PC-3 (cell line): Measurements from ENCODE around the gene IFIT1. TPM values are rescaled to one million over a fixed set of nuclear protein-coding genes. Genes with fewer than 3 reads are reported as not detected.
A peak's percentile ranks its signal among the peaks of the same experiment; 100 is the strongest.

Experiments used
- ATAC-seq: fragments of 200-7000 bp; cut with Tn5 transposase; 2 replicates; pipeline ENCODE4 v1.9.1; 2020; ENCODE audit warnings: mild to moderate bottlenecking, moderate library complexity
- BruUV-seq: library from RNA; stranded (reverse); fragments of 400-500 nt; replicated peaks from 2 replicates; lab custom pipeline; 2021; lab: Mats Ljungman, UMichigan
- CTCF ChIA-PET: fragments of 300-600 bp; sonication (Branson Sonifier 250); formaldehyde crosslinking; loops from one replicate; lab custom pipeline; 2022; ENCODE audit warnings: antibody characterized with exemption; lab: Charles Lee
- POLR2A ChIA-PET: fragments of 300-600 bp; sonication (Branson Sonifier 250); formaldehyde crosslinking; loops from one replicate; lab custom pipeline; 2022; ENCODE audit warnings: antibody characterized with exemption; ENCODE audit not compliant: unreplicated experiment; lab: Charles Lee
- DNase-seq: peaks from one replicate; pipeline ENCODE4 v3.0.0-alpha.2; 2015
- H2AFZ ChIP-seq: fragments of 300-600 bp; sonication (generic); 2 replicates; pipeline ENCODE4 v1.6.0; 2016; ENCODE audit warnings: antibody characterized with exemption, low read length
- H3F3A ChIP-seq: fragments of 300-600 bp; sonication (generic); one replicate; pipeline ENCODE4 v1.6.0; 2017; ENCODE audit warnings: antibody characterized with exemption, low read length, control low read depth, mild to moderate bottlenecking; ENCODE audit not compliant: unreplicated experiment
- H3K27ac ChIP-seq: fragments of 300-600 bp; sonication (generic); 2 replicates; pipeline ENCODE4 v1.5.1; 2016; ENCODE audit warnings: mild to moderate bottlenecking, low read length
- H3K27me3 ChIP-seq: fragments of 300-600 bp; sonication (generic); 2 replicates; pipeline ENCODE4 v1.6.1; 2016; ENCODE audit warnings: low read length, mixed read lengths
- H3K36me3 ChIP-seq: fragments of 300-600 bp; sonication (generic); 2 replicates; pipeline ENCODE4 v1.6.1; 2016; ENCODE audit warnings: low read depth, mixed run types, low read length, mixed read lengths
- H3K4me1 ChIP-seq: fragments of 300-600 bp; sonication (generic); 2 replicates; pipeline ENCODE4 v1.5.1; 2016; ENCODE audit warnings: low read length; ENCODE audit not compliant: insufficient read depth
- H3K4me2 ChIP-seq: fragments of 300-600 bp; sonication (generic); 2 replicates; pipeline ENCODE4 v1.6.0; 2016; ENCODE audit warnings: low read length
- H3K4me3 ChIP-seq: fragments of 300-600 bp; sonication (generic); 2 replicates; pipeline ENCODE4 v1.5.1; 2016; ENCODE audit warnings: mild to moderate bottlenecking, low read length, mixed read lengths
- H3K79me2 ChIP-seq: fragments of 300-600 bp; sonication (generic); 2 replicates; pipeline ENCODE4 v1.6.1; 2017; ENCODE audit warnings: low read length, mixed read lengths
- H3K9ac ChIP-seq: fragments of 300-600 bp; sonication (generic); 2 replicates; pipeline ENCODE4 v1.6.0; 2016; ENCODE audit warnings: mild to moderate bottlenecking, low read length
- H3K9me2 ChIP-seq: fragments of 300-600 bp; sonication (generic); replicated peaks from 2 replicates; pipeline ENCODE4 v1.6.1; 2016; ENCODE audit warnings: mixed run types, low read length, mixed read lengths
- H3K9me3 ChIP-seq: fragments of 300-600 bp; sonication (generic); 2 replicates; pipeline ENCODE4 v1.6.1; 2016; ENCODE audit warnings: low read length, mixed read lengths
- H4K20me1 ChIP-seq: fragments of 300-600 bp; sonication (generic); 2 replicates; pipeline ENCODE4 v1.6.1; 2016; ENCODE audit warnings: low read length, mixed read lengths
- EZH2 ChIP-seq: fragments of 300-600 bp; sonication (generic); IDR thresholded peaks from one replicate; pipeline ENCODE4 v1.6.1; 2017; ENCODE audit warnings: antibody characterized with exemption, mild to moderate bottlenecking, low read length; ENCODE audit not compliant: unreplicated experiment
- EZH2phosphoT487 ChIP-seq: fragments of 300-600 bp; sonication (generic); IDR thresholded peaks from 2 replicates; pipeline ENCODE4 v1.6.1; 2018; ENCODE audit warnings: mild to moderate bottlenecking, antibody characterized with exemption, low read length, borderline replicate concordance
- intact Hi-C: fragments of 100-400 bp; cut with micrococcal nuclease; formaldehyde crosslinking; loops from 2 replicates; pipeline ENCODE4 v1.9.0; 2023
- total RNA-seq: library from RNA; depleted of rRNA; stranded (reverse); fragments of >200 nt; gene quantifications from 2 replicates; pipeline ENCODE4 v1.2.3, GENCODE V29; 2014
- TF ChIP-seq, protein P1 (sequence below): fragments of 300-600 bp; sonication (generic); conservative IDR thresholded peaks from 2 replicates; pipeline ENCODE4 v1.5.1; 2017; ENCODE audit warnings: antibody characterized with exemption, low read depth, mild to moderate bottlenecking, low read length

The IFIT1 gene
- total RNA-seq, 1 experiment from 2014 or later = 19.6 TPM

DNA sequence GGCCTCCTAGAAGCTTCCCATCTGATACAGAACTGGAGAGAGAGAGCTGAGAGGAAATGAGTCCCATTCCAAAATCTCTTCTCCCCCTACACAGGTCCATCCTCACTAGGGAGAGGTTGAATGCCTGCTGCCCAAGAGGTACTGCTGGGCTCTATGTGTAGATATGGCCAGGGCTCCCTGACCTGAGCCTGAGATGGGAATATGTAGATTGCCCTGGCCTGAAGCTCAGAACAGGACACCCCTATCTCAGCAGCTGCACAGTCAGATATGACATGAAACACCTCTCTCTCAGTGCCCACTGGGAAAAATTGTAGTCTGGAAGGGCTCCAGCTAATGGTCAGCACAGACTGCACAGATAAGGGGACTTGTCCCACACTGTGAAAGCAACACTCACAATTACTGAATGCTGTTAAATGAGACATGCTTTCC lies 17.7 kb upstream of the IFIT1 start:
- Histone ChIP-seq H3K79me2 (no peaks in the 10 kb centered on the region), H3K36me3 (no peaks in the 10 kb centered on the region), H3K9me3 (no peaks in the 10 kb centered on the region), H3K4me1 (peaks cover 33% of the 10 kb centered on the region), H3F3A (no peaks in the 10 kb centered on the region), H2AFZ (0 out of 2 replicates have a peak overlapping the region, but pooled peaks have one; percentile 17), H4K20me1 (no peaks in the 10 kb centered on the region), H3K27me3 (no peaks in the 10 kb centered on the region), H3K9me2 (no peaks in the 10 kb centered on the region), H3K4me2 (peak overlapping the region; percentile 65), H3K9ac (no peak overlapping the region; the same call in 1 of the 2 replicates), H3K4me3 (no peak overlapping the region), H3K27ac (peak overlapping the region; percentile 85)
- CTCF ChIA-PET = no interaction called here
- POLR2A ChIA-PET = interaction anchor here (0.8 kb wide), 1 partner anchor 11 kb away, joined by 3 read pairs; no protein-coding TSS in a partner anchor
- no TSS peak for BruUV-seq
- ATAC-seq (no peak; the same call in 1 of the 2 replicates), DNase-seq (no peak)
- TF ChIP-seq, protein P1, sequence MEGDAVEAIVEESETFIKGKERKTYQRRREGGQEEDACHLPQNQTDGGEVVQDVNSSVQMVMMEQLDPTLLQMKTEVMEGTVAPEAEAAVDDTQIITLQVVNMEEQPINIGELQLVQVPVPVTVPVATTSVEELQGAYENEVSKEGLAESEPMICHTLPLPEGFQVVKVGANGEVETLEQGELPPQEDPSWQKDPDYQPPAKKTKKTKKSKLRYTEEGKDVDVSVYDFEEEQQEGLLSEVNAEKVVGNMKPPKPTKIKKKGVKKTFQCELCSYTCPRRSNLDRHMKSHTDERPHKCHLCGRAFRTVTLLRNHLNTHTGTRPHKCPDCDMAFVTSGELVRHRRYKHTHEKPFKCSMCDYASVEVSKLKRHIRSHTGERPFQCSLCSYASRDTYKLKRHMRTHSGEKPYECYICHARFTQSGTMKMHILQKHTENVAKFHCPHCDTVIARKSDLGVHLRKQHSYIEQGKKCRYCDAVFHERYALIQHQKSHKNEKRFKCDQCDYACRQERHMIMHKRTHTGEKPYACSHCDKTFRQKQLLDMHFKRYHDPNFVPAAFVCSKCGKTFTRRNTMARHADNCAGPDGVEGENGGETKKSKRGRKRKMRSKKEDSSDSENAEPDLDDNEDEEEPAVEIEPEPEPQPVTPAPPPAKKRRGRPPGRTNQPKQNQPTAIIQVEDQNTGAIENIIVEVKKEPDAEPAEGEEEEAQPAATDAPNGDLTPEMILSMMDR = no peak
- TF ChIP-seq EZH2phosphoT487 (no peak), EZH2 (no peak)
- intact Hi-C loops = loop anchor here (1.0 to 5.0 kb wide), 3 partner anchors 12 to 112 kb away; partner anchors contain the start of gene IFIT3

DNA sequence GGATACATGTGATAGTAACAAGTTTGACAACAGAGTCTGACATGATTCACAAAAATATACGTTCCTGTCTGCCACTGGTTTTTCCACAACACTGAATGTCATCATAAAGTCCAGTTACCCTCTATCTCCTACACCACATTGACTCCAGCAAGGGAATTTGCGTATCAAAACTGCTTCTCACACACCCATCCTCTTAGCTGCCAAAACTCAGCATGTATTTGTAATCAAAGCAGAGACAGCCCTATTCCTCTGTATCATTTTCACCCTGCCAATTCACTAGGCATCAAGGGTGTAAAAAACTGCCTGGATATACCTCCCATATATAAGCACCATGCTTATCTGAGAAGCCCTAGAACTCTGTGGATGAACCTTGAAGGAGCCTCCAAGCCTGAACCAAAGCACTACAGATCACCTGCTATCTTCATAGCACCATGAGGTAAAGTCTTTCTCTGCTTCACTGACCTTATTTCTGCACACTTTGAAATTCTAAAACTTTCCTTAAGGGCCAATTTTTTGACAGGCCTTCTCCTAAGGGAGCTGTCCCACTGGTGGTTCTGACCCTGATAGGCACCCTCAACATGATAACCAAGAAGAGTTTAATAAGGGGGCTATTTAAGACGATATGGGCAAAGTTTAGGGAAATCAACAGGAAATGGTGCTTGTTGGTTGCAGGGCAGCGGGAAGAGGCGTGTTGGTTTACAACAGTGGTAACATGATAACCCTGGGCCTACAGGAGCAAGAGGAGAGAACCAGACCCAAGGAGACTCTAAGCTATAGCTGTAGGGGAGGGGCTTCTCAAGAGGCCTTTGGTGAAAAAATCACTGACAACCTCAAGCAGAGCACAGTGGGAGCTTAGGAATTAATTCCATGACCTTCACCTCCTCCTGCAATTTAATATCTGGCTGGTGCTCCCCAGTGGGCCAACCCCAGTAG lies 14.5 kb upstream of the IFIT1 start, which contains the start of gene IFIT1B:
IFIT1B (plus strand) TSS at position 352 of the 933 bp plus-strand sequence; CDS start at position 432, 80 bp downstream.
- ATAC-seq = no peak
- no TSS peak for BruUV-seq

More for the DNA sequence above, 14.5 kb upstream of the IFIT1 start, which contains the start of gene IFIT1B:
- peaks cover 22% of the 10 kb centered on the region for H3K4me1 ChIP-seq
- H3K4me2 ChIP-seq = no peak within 1 kb of the TSS
- TF ChIP-seq EZH2 (no peak), EZH2phosphoT487 (no peak)
- TF ChIP-seq, protein P1 = no peak
- no peaks in the 10 kb centered on the region for H3K9me3 ChIP-seq
- H3K36me3 ChIP-seq = no peaks in the 10 kb centered on the region
- H3F3A ChIP-seq = no peaks in the 10 kb centered on the region
- H3K4me3 ChIP-seq = no peak within 1 kb of the TSS
- no peaks in the 10 kb centered on the region for H3K79me2 ChIP-seq
- H3K27me3 ChIP-seq = no peaks in the 10 kb centered on the region
- ChIA-PET POLR2A (no interaction called here), CTCF (no interaction called here)
- H3K9me2 ChIP-seq = no peaks in the 10 kb centered on the region
- no peak within 1 kb of the TSS for H3K9ac ChIP-seq
- no peak within 1 kb of the TSS for H2AFZ ChIP-seq
- no peak for DNase-seq
- H3K27ac ChIP-seq = no peak within 1 kb of the TSS
- intact Hi-C loops = no loop called here
- H4K20me1 ChIP-seq = no peaks in the 10 kb centered on the region
